Stimulated activated CD4-positive, alpha-beta T cell treated with anti-CD3 and anti-CD28 coated beads, Interleukin-2, amount 100 ng/mL, for 4 hours (primary cell): Measurements from ENCODE around the gene LAMA1.

ENCODE experiments used
- DNase-seq: peaks from one replicate; pipeline ENCODE4 v3.0.0-alpha.2; 2020; ENCODE audit warnings: low read depth

The LAMA1 gene

GRCh38 chr18:7056026-7056425, 61.6 kb downstream of the LAMA1 start:
- no peak for DNase-seq

- DNase-seq, result no peak
Observed at GRCh38 chr18:7049951-7050350, 67.6 kb downstream of the LAMA1 start.

DNA sequence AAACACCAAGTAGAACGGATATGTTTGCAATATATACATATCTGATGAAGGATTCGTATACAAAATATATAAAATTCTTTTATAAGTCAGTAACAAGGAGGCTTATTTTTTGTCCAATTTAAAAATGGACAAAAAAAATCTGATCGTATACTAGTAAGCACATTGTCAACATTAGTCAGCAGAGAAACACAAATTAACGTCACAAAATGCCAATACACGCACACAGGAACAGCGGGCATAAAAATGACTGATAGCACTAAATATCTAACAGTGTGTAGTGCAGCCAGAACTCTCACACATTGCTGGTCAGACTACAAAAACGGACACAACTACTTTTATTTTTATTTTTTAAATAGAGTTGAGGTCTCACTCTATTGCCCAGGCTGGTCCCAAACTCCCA, 69.5 kb downstream of the LAMA1 start:
- DNase-seq, result no peak

DNA sequence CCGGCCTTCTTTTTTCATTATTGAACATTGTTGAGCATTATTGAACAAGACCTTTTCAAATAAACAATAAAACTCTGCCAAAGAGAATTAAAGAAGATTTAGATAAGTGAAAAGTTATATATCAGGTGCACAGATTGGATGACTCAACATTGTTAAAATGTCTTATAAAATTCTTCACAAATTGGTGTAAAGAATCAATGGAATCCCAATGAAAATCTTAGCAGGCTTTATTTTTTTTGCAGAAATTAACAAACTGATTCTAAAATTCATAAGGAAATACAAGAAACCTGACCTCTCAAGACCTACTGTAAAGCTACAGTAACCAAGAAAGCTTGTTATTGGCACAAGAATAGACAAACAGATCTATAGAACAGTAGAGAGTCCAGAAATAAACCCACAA, 70.3 kb downstream of the LAMA1 start:
- no peak for DNase-seq

DNA sequence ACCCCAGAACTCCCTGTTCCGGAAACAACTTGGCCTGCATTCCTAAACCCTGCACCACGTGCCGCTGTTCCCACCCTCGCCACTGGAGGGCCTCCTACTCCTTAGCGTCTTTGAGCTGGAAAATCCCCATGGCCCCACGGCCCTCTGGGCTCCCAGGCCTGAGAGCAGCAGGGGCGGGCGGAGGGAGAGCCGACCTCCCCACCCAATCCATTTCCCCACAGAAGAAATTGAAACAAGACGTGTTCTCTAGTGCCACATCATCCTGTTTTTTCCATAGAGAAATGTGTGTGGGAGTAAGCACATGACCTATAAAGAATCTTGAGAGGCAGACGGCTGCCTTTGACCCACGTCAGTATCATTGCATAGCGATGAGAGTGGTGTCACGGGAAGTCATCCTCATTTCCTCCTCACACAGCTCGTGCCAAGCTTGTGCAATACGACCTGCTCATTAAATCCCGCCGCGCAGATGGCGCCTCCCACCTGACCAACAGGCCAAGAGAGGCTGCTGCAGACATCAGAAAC, 79.2 kb downstream of the LAMA1 start:
- DNase-seq, result no peak

DNA sequence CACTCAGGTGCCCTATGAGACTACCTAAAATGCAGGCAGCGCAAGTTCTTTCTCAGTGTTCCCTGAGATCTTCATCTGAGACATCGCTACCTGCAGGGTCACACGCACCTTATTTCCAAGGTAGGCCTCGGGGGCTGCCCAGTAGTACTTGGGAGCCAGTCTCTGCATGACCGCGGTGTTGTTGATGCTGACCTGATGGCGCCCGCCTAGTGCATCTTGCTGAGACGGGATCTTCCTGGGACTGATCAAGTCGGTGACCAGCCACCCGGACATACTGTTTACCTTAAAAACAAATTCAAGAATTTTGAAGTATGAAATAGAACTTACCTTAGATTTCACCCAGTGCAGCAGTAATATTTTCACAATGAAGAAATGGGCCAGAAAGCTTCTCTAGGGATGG, 80.1 kb downstream of the LAMA1 start:
- no peak for DNase-seq

DNA sequence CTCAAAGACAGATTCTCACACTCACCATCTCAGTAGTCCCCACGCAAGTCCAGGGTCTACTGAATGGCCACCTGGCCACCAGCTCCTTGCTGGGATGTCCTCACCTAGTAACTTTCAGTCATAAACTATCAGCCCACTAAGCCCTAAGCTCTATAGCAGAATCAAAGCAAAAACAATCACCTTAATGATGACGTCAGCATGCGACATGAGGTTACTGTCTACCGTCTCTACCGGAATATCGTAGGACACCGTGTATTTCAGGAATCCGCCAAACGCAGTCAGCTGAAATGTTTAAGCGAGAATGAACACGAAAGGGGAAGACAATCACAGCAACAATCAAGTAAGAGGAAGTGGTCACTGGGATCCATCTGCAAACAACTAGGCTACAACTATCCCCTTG, 81.8 kb downstream of the LAMA1 start:
- DNase-seq, result no peak

DNA sequence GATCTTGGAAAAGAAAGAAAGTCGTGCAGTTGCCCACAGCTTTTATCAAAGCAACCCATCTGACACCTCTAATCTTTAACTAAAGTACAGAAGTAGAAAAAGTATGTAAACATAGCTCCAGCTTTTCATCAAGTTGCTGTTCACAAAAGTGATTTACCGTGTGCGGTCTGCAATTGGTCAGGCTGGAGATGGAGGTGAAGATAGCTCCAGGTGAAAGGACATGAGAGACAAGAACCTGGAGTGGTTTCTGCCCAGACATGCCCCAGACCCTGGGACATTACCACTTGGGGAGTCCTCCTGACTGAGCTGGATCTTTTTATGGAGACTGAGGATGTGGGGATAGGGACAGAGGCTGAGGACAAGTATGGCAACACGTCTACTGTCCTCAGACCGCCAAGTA, 82.7 kb downstream of the LAMA1 start:
- no peak for DNase-seq

GRCh38 chr18:7032537-7032936, 85.1 kb downstream of the LAMA1 start:
- no peak for DNase-seq

- DNase-seq, result no peak
Observed at GRCh38 chr18:7028625-7029024, 89.0 kb downstream of the LAMA1 start.

DNA sequence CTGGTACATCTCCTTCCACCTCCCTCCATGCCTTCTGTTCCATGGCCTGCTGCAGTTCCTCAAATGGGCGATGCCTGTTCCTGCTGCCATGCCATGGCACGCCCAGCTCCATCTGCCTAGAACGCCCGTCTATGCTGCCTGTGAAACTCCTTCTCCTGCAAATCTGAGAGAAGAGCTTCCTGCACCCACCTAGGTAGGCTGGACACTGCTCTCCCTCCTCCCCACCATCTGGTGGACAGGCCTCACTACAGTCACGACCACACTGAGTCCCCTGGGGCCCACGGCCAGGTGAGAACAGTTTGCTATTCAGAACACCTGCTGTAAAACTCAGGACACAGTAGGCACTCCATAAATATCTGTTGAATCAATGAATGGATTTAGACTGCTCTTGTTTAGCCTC, 92.4 kb downstream of the LAMA1 start:
- no peak for DNase-seq

- no peak for DNase-seq
Observed at GRCh38 chr18:7023581-7023980, 94.0 kb downstream of the LAMA1 start.

DNA sequence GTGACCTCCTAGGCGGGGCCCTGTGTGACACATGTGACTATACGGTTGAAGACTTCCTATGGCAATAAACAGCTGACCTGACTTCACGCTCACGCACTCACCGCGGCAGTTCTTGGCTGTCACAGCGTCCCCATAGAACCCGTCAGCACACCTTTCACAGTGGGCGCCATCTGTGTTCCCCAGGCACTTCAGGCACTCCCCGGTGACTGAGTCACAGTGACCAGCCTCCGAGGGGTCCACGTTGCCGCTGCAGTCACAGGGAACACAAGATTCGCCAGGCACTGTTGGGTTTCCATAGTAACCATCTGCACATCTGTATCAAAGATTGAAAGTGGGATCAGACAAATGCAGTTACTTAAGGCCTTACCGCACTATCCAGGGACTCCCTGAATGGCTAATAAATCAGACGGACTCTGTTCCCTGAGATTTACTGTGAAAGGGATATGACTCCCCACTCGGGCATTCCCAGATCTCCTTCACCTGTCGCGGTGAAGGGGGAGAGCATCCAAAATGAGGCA, 94.5 kb downstream of the LAMA1 start:
- DNase-seq, result no peak

DNA sequence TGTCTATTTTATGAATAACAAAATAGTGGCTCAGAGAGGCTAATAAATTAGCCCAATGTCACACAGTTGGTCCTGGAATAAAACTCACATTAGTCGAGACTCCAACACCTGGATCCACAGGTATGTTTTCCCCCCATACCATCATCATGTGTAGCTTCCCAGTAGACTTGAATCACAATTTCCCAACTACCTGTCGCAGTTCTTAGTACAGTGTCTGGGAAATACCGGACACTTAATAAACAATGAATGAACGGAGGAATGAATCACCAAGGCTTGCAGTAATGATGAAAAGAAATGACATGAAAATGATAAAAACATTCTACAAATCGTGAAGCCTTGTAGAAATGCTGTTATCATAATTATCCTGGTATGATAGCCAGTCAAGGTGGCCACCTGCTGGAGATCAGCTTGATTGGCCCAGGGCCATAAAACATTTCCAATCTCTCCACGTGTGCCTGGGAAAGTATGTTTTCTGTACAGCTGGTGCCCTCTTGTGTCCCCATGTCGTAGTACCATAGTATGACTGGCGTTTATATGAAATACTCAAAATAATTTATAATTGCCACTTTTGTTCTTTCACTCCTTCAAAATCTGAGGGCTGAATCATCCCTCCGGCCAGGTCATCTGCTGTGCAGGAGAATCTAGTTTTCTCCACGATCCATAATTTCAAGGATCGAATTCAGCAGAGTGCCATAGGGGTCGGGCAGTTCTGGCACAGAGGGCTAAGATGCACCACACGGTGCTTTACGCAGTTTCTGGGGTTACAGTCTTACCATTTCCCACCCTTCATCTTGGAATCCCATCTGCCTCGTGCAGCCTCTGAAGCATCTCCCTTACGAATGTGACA, 95.4 kb downstream of the LAMA1 start:
- no peak for DNase-seq

GRCh38 chr18:7020995-7021777, 96.4 kb downstream of the LAMA1 start:
- no peak for DNase-seq

GRCh38 chr18:7017013-7017412, 100.6 kb downstream of the LAMA1 start:
- DNase-seq, result no peak

DNA sequence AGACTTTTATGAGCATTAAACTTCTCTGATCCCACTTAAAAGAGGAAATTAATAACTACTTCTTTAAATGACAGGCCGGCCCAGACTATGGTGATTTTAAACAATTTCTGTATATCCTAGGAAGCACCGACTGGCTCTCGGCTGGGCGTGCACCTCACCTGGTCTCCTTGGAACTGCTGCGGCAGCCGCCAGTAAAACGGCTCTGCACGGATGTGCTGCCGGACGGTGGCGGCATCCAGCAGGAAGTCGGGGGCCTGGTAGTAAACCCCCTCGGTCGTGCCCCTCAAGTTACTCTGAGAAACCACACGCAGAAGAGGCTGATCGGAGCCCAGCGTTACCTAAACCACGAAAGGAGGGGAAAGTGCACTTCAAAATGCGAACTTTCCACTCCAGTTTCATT, 106.5 kb downstream of the LAMA1 start:
- no peak for DNase-seq

GRCh38 chr18:7004009-7004408, 113.6 kb downstream of the LAMA1 start:
- no peak for DNase-seq

DNA sequence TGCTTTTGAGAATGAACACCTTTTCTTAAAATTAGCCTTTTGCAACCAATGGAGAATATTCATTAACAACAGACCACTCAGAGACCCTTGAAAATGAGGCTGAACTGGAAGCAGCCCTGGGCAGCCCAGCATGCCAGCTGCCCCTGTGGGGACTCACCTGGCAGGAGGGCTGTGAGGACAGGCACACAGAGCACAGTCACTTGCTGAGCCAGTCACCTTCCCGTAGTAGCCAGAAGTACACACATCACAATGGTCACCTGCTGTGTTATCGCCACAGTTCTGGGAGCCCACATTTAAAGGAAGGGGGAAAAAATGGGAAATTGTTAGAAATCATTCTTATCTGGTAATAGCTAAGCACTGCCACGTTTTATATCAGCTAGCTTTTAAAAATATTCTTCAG, 115.5 kb downstream of the LAMA1 start:
- no peak for DNase-seq

- no peak for DNase-seq
Observed at GRCh38 chr18:7000484-7001096, 117.0 kb downstream of the LAMA1 start.

- no peak for DNase-seq
Observed at GRCh38 chr18:6997808-6998207, 119.8 kb downstream of the LAMA1 start.

GRCh38 chr18:6994771-6995430, 122.7 kb downstream of the LAMA1 start:
- no peak for DNase-seq
